Muscle of leg (tissue), 11 donors: ENCODE results near the gene PTCD2. TPM values are rescaled to one million over a fixed set of nuclear protein-coding genes. Genes with fewer than 3 reads are reported as not detected.

Source experiments
- DNase-seq: peaks from one replicate; pipeline ENCODE4 v3.0.0; 2013
- H3K27ac ChIP-seq: one replicate; pipeline ENCODE4 v1.5.1; 2013; ENCODE audit warnings: mild to moderate bottlenecking, low read length, control low read depth
- H3K27me3 ChIP-seq: one replicate; pipeline ENCODE4 v1.6.1; 2013; ENCODE audit warnings: low read length; ENCODE audit not compliant: control insufficient read depth, insufficient read depth
- H3K36me3 ChIP-seq: one replicate; pipeline ENCODE4 v1.6.1; 2013; ENCODE audit warnings: low read length; ENCODE audit not compliant: control insufficient read depth, insufficient read depth
- H3K4me1 ChIP-seq: one replicate; pipeline ENCODE4 v1.6.1; 2013; ENCODE audit warnings: low read length; ENCODE audit not compliant: control insufficient read depth, insufficient read depth
- H3K4me3 ChIP-seq: one replicate; pipeline ENCODE4 v1.5.1; 2013; ENCODE audit warnings: low read length, control low read depth
- H3K9me3 ChIP-seq: replicated peaks from 2 replicates; pipeline ENCODE4 v1.6.1; 2013; ENCODE audit warnings: low read depth, low read length; ENCODE audit not compliant: control insufficient read depth
- WGBS: methylation state at CpG from one replicate; pipeline ENCODE4 v1.1.5; 2013; ENCODE audit warnings: missing lambda C conversion rate; ENCODE audit not compliant: insufficient coverage; 5-methylcytosine and 5-hydroxymethylcytosine counted together
- polyA plus RNA-seq, 8 donors: library from polyadenylated mRNA; unstranded; fragments of 120-200 nt; gene quantifications; one replicate each; pipeline versions ENCODE4 v1.2.1 to v1.2.3, GENCODE V29; 2013; ENCODE audit warnings: inconsistent platforms in 1 of 8, low replicate concordance in 1 of 8; ENCODE audit not compliant: insufficient read length in 8 of 8, insufficient read depth in 1 of 8
- total RNA-seq: library from RNA; stranded (reverse); fragments of 120-200 nt; gene quantifications from one replicate; pipeline ENCODE4 v1.2.4, GENCODE V29; 2013

The PTCD2 gene
- total and polyA plus RNA-seq, 9 donors, result 6.2 to 8.8 (median 7.8) TPM

- Histone ChIP-seq H3K4me3 (no peak overlapping the region), H3K36me3 (no peaks in the 10 kb centered on the region), H3K27me3 (no peaks in the 10 kb centered on the region), H3K4me1 (peaks cover 50% of the 10 kb centered on the region), H3K27ac (peak overlapping the region; percentile 88), H3K9me3 (peaks cover 4% of the 10 kb centered on the region)
- no peak for DNase-seq
Measured at GRCh38 chr5:72376381-72376780, 56.2 kb downstream of the PTCD2 start.

- WGBS, result 36% methylated on average over 4 of the region's 4 CpGs
Measured at GRCh38 chr5:72377910-72378638, 57.9 kb downstream of the PTCD2 start.

GRCh38 chr5:72378639-72379289, 58.6 kb downstream of the PTCD2 start:
- Histone ChIP-seq H3K9me3 (peaks cover 4% of the 10 kb centered on the region), H3K27ac (peak overlapping the region; percentile 88), H3K27me3 (no peaks in the 10 kb centered on the region), H3K4me1 (peaks cover 61% of the 10 kb centered on the region), H3K36me3 (no peaks in the 10 kb centered on the region), H3K4me3 (no peak overlapping the region)
- no CpG with 5 or more reads among the region's 4 CpGs for WGBS
- DNase-seq, result peak; percentile 81

More at GRCh38 chr5:72377910-72378638, 57.9 kb downstream of the PTCD2 start:
- no peak overlapping the region for H3K4me3 ChIP-seq
- no peaks in the 10 kb centered on the region for H3K27me3 ChIP-seq
- DNase-seq, result peak; percentile 96
- no peaks in the 10 kb centered on the region for H3K36me3 ChIP-seq
- H3K9me3 ChIP-seq, result peaks cover 4% of the 10 kb centered on the region
- H3K4me1 ChIP-seq, result peaks cover 58% of the 10 kb centered on the region
- H3K27ac ChIP-seq, result peak overlapping the region; percentile 88

GRCh38 chr5:72379936-72380335, 59.8 kb downstream of the PTCD2 start:
- peak overlapping the region; percentile 88 for H3K27ac ChIP-seq
- WGBS, result 38% methylated on average over 1 of the region's 10 CpGs
- H3K36me3 ChIP-seq, result no peaks in the 10 kb centered on the region
- DNase-seq, result no peak
- no peak overlapping the region for H3K4me3 ChIP-seq
- peaks cover 63% of the 10 kb centered on the region for H3K4me1 ChIP-seq
- no peaks in the 10 kb centered on the region for H3K9me3 ChIP-seq
- no peaks in the 10 kb centered on the region for H3K27me3 ChIP-seq

- Histone ChIP-seq H3K36me3 (no peaks in the 10 kb centered on the region), H3K4me1 (peaks cover 60% of the 10 kb centered on the region), H3K4me3 (no peak overlapping the region), H3K9me3 (no peaks in the 10 kb centered on the region), H3K27ac (peak overlapping the region; percentile 88), H3K27me3 (no peaks in the 10 kb centered on the region)
- WGBS, result 82% methylated on average over 5 of the region's 7 CpGs
- no peak for DNase-seq
Measured at GRCh38 chr5:72380492-72381274, 60.5 kb downstream of the PTCD2 start.

GRCh38 chr5:72383280-72383679, 63.1 kb downstream of the PTCD2 start:
- H3K27ac ChIP-seq, result peak overlapping the region; percentile 1
- peaks cover 45% of the 10 kb centered on the region for H3K4me1 ChIP-seq
- WGBS, result 93% methylated on average over 3 of the region's 7 CpGs
- no peaks in the 10 kb centered on the region for H3K36me3 ChIP-seq
- no peaks in the 10 kb centered on the region for H3K9me3 ChIP-seq
- H3K27me3 ChIP-seq, result no peaks in the 10 kb centered on the region
- no peak overlapping the region for H3K4me3 ChIP-seq
- no peak for DNase-seq

GRCh38 chr5:72383726-72384125, 63.6 kb downstream of the PTCD2 start:
- Histone ChIP-seq H3K27ac (peak overlapping the region; percentile 1), H3K9me3 (no peaks in the 10 kb centered on the region), H3K36me3 (no peaks in the 10 kb centered on the region), H3K4me3 (no peak overlapping the region), H3K27me3 (no peaks in the 10 kb centered on the region), H3K4me1 (peaks cover 45% of the 10 kb centered on the region)
- no CpG with 5 or more reads among the region's 2 CpGs for WGBS
- DNase-seq, result peak; percentile 74

- Histone ChIP-seq H3K27me3 (no peaks in the 10 kb centered on the region), H3K36me3 (no peaks in the 10 kb centered on the region), H3K4me1 (peaks cover 33% of the 10 kb centered on the region), H3K9me3 (no peaks in the 10 kb centered on the region), H3K4me3 (no peak overlapping the region), H3K27ac (no peak overlapping the region)
- DNase-seq, result no peak
- no CpG with 5 or more reads among the region's 1 CpG for WGBS
Measured at GRCh38 chr5:72386639-72387038, 66.5 kb downstream of the PTCD2 start.

GRCh38 chr5:72387985-72388384, 67.8 kb downstream of the PTCD2 start:
- peak overlapping the region; percentile 70 for H3K27ac ChIP-seq
- no peaks in the 10 kb centered on the region for H3K27me3 ChIP-seq
- 7% methylated on average over 1 of the region's 3 CpGs for WGBS
- peak; percentile 90 for DNase-seq
- no peaks in the 10 kb centered on the region for H3K36me3 ChIP-seq
- H3K9me3 ChIP-seq, result no peaks in the 10 kb centered on the region
- H3K4me1 ChIP-seq, result peaks cover 33% of the 10 kb centered on the region
- H3K4me3 ChIP-seq, result no peak overlapping the region

GRCh38 chr5:72388646-72389045, 68.5 kb downstream of the PTCD2 start:
- Histone ChIP-seq H3K4me3 (no peak overlapping the region), H3K9me3 (no peaks in the 10 kb centered on the region), H3K36me3 (no peaks in the 10 kb centered on the region), H3K27me3 (no peaks in the 10 kb centered on the region), H3K4me1 (peaks cover 30% of the 10 kb centered on the region), H3K27ac (peak overlapping the region; percentile 70)
- 50% methylated on average over 8 of the region's 8 CpGs for WGBS
- DNase-seq, result no peak
